Liver (tissue), 9 donors: ENCODE data around the gene CCDC88C. TPM values are rescaled to one million over a fixed set of nuclear protein-coding genes. Genes with fewer than 3 reads are reported as not detected.

Source experiments
- DNase-seq: peaks from one replicate; pipeline ENCODE4 v3.0.0-alpha.2; 2017; ENCODE audit warnings: low spot score
- H3K27ac ChIP-seq, 2 donors: one replicate each; pipeline ENCODE4 v1.7.0; 2013; ENCODE audit warnings: inconsistent platforms in 2 of 2, low read length in 2 of 2, control low read depth in 1 of 2, low read depth in 1 of 2, mild to moderate bottlenecking in 1 of 2
- H3K27me3 ChIP-seq, 4 donors: one replicate each; pipeline versions ENCODE4 v1.6.1 to v1.7.0; 2013; ENCODE audit warnings: low read length in 3 of 4, inconsistent platforms in 1 of 4, mild to moderate bottlenecking in 1 of 4, moderate library complexity in 1 of 4; ENCODE audit not compliant: control insufficient read depth in 4 of 4, insufficient read depth in 4 of 4
- H3K36me3 ChIP-seq, 4 donors: one replicate each; pipeline versions ENCODE4 v1.6.1 to v1.7.0; 2013; ENCODE audit warnings: low read length in 3 of 4, mild to moderate bottlenecking in 3 of 4, low read depth in 1 of 4, moderate library complexity in 1 of 4; ENCODE audit not compliant: control insufficient read depth in 4 of 4, insufficient read depth in 3 of 4
- H3K4me1 ChIP-seq, 4 donors: one replicate each; pipeline versions ENCODE4 v1.6.1 to v1.7.0; 2013; ENCODE audit warnings: low read length in 3 of 4, mild to moderate bottlenecking in 3 of 4, moderate library complexity in 1 of 4; ENCODE audit not compliant: control insufficient read depth in 4 of 4, insufficient read depth in 4 of 4
- H3K4me3 ChIP-seq, 3 donors: one replicate each; pipeline versions ENCODE4 v1.6.1 to v1.7.0; 2013; ENCODE audit warnings: low read length in 3 of 3, control low read depth in 1 of 3, low read depth in 1 of 3, mild to moderate bottlenecking in 1 of 3
- H3K9ac ChIP-seq, 2 donors: one replicate each; pipeline ENCODE4 v1.7.0; 2013; ENCODE audit warnings: low read length in 2 of 2, mild to moderate bottlenecking in 2 of 2, moderate library complexity in 2 of 2, control low read depth in 1 of 2, low read depth in 1 of 2
- H3K9me3 ChIP-seq, 4 donors: one replicate each; pipeline versions ENCODE4 v1.6.1 to v1.7.0; 2013; ENCODE audit warnings: low read length in 3 of 4; ENCODE audit not compliant: control insufficient read depth in 4 of 4
- CTCF ChIP-seq: fragments of 150-350 bp; IDR thresholded peaks from 2 replicates; pipeline ENCODE4 v1.5.1; 2017; ENCODE audit warnings: improper control_type of control experiment, low read depth, low read length; ENCODE audit not compliant: missing input control
- EGR1 ChIP-seq, 2 donors: IDR thresholded peaks; 2 replicates each; pipeline ENCODE4 v1.6.1; 2016 to 2018; ENCODE audit warnings: antibody characterized with exemption in 2 of 2, low read depth in 2 of 2
- FOXA1 ChIP-seq: IDR thresholded peaks from 2 replicates; pipeline ENCODE4 v1.6.1; 2016; ENCODE audit warnings: antibody characterized with exemption
- FOXA2 ChIP-seq: IDR thresholded peaks from 2 replicates; pipeline ENCODE4 v1.6.1; 2016; ENCODE audit warnings: antibody characterized with exemption
- GABPA ChIP-seq, 2 donors: IDR thresholded peaks in 1 of 2; conservative IDR thresholded peaks in 1 of 2; 2 replicates each; pipeline ENCODE4 v1.6.1; 2016; ENCODE audit warnings: antibody characterized with exemption in 2 of 2, mild to moderate bottlenecking in 1 of 2, moderate library complexity in 1 of 2
- HNF4A ChIP-seq, 2 donors: conservative IDR thresholded peaks; 2 replicates each; pipeline ENCODE4 v1.6.1; 2016; ENCODE audit warnings: antibody characterized with exemption in 2 of 2, mild to moderate bottlenecking in 2 of 2
- HNF4G ChIP-seq: IDR thresholded peaks from 2 replicates; pipeline ENCODE4 v1.6.1; 2016; ENCODE audit warnings: antibody characterized with exemption
- JUND ChIP-seq, 2 donors: IDR thresholded peaks; 2 replicates each; pipeline ENCODE4 v1.6.1; 2016; ENCODE audit warnings: antibody characterized with exemption in 2 of 2
- RAD21 ChIP-seq, 2 donors: IDR thresholded peaks; 2 replicates each; pipeline ENCODE4 v1.6.1; 2016; ENCODE audit warnings: antibody characterized with exemption in 2 of 2, mild to moderate bottlenecking in 2 of 2
- REST ChIP-seq: IDR thresholded peaks from 2 replicates; pipeline ENCODE4 v1.6.1; 2016; ENCODE audit warnings: antibody characterized with exemption, mild to moderate bottlenecking
- RXRA ChIP-seq, 2 donors: IDR thresholded peaks; 2 replicates each; pipeline ENCODE4 v1.6.1; 2017 to 2018; ENCODE audit warnings: antibody characterized with exemption in 2 of 2, mild to moderate bottlenecking in 1 of 2
- SP1 ChIP-seq: IDR thresholded peaks from 2 replicates; pipeline ENCODE4 v1.6.1; 2018; ENCODE audit warnings: antibody characterized with exemption, mild to moderate bottlenecking
- YY1 ChIP-seq: IDR thresholded peaks from 2 replicates; pipeline ENCODE4 v1.6.1; 2016; ENCODE audit warnings: antibody characterized with exemption, mild to moderate bottlenecking
- ZBTB33 ChIP-seq: IDR thresholded peaks from 2 replicates; pipeline ENCODE4 v1.6.1; 2016; ENCODE audit warnings: antibody characterized with exemption
- WGBS: extraction: QIAGEN DNeasy Blood & Tissue Kit; methylation state at CpG from one replicate; pipeline ENCODE4 v1.1.7; 2013; 5-methylcytosine and 5-hydroxymethylcytosine counted together
- polyA plus RNA-seq, 2 donors: library from polyadenylated mRNA; stranded (reverse) in 1 of 2; unstranded in 1 of 2; fragments of 200-250 nt in 1 of 2; fragments of >200 nt in 1 of 2; fragmentation: Nextera tagmentation in 1 of 2; extraction: Ambion mirVana in 1 of 2; gene quantifications; one replicate each; pipeline versions ENCODE4 v1.2.1 to v1.2.3, GENCODE V29; 2013 to 2015
- total RNA-seq, 2 donors: library from RNA; depleted of rRNA; stranded (reverse); fragments of >200 nt; gene quantifications; one replicate each; pipeline ENCODE4 v1.2.3, GENCODE V29; 2014
- TF ChIP-seq, protein P1 (sequence below): IDR thresholded peaks from 2 replicates; pipeline ENCODE4 v1.6.1; 2016; ENCODE audit warnings: antibody characterized with exemption
- TF ChIP-seq, protein P2 (sequence below): IDR thresholded peaks from 2 replicates; pipeline ENCODE4 v1.6.1; 2016; ENCODE audit warnings: antibody characterized with exemption
- donor health status: healthy.
- donor health status: healthy.
- donor health status: healthy.
- donor health status: healthy.
- donor health status: healthy.

CCDC88C gene
- total and polyA plus RNA-seq, 4 donors = 1.3 to 10.8 (median 4.0) TPM

- H3K9me3 ChIP-seq = no peaks in the 10 kb centered on the region
- peaks cover 0 to 8% (median 3%) of the 10 kb centered on the region in 4 donors for H3K4me1 ChIP-seq
- no peak for DNase-seq
- no peak overlapping the region for H3K27ac ChIP-seq
- TF ChIP-seq EGR1 (IDR thresholded peaks at IDR 0.05; ENCODE audit: low read depth in 2 of 2) (no peak), CTCF (no peak), SP1 (no peak), ZBTB33 (no peak), RAD21 (IDR thresholded peaks at IDR 0.05) (no peak), GABPA (IDR thresholded peaks at IDR 0.05 in 1 of 2, conservative IDR thresholded peaks at IDR 0.05 in 1 of 2) (no peak), HNF4A (conservative IDR thresholded peaks at IDR 0.05) (no peak), RXRA (IDR thresholded peaks at IDR 0.05) (no peak), JUND (IDR thresholded peaks at IDR 0.05) (no peak), HNF4G (no peak), FOXA1 (no peak), YY1 (no peak), REST (no peak), FOXA2 (no peak)
- TF ChIP-seq, protein P1, sequence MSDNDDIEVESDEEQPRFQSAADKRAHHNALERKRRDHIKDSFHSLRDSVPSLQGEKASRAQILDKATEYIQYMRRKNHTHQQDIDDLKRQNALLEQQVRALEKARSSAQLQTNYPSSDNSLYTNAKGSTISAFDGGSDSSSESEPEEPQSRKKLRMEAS = no peak
- TF ChIP-seq, protein P2, sequence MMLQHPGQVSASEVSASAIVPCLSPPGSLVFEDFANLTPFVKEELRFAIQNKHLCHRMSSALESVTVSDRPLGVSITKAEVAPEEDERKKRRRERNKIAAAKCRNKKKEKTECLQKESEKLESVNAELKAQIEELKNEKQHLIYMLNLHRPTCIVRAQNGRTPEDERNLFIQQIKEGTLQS = no peak
- no peak overlapping the region for H3K9ac ChIP-seq
- no peaks in the 10 kb centered on the region for H3K36me3 ChIP-seq
- 87% methylated on average over 7 of the region's 7 CpGs for WGBS
- H3K4me3 ChIP-seq = no peak overlapping the region
- H3K27me3 ChIP-seq = no peaks in the 10 kb centered on the region
Observed at GRCh38 chr14:91383439-91383838, 34.2 kb downstream of the CCDC88C start.
